K562 (cell line): ENCODE data around the gene ADRB2. TPM values are rescaled to one million over a fixed set of nuclear protein-coding genes. Genes with fewer than 3 reads are reported as not detected.

ENCODE experiments used
- ATF2 ChIP-seq: sonication (generic); formaldehyde crosslinking; IDR thresholded peaks from 2 replicates; pipeline ENCODE4 v1.8.1; 2022; ENCODE audit warnings: missing genetic modification reagents
- BHLHE40 ChIP-seq: IDR thresholded peaks from 2 replicates; pipeline ENCODE4 v1.6.1; 2011; ENCODE audit warnings: low read length, improper control_type of control experiment
- KAT8 ChIP-seq: fragments of 450-650 bp; IDR thresholded peaks from 2 replicates; pipeline ENCODE4 v1.6.1; 2016; ENCODE audit warnings: low read depth, mild to moderate bottlenecking
- KLF13 ChIP-seq: fragments of 450-650 bp; IDR thresholded peaks from 2 replicates; pipeline ENCODE4 v1.6.1; 2016; ENCODE audit warnings: missing genetic modification characterization, low read depth, mild to moderate bottlenecking, missing compliant biosample characterization, moderate library complexity, borderline replicate concordance
- RAD51 ChIP-seq: fragments of 450-650 bp; IDR thresholded peaks from 2 replicates; pipeline ENCODE4 v1.7.1; 2016; ENCODE audit warnings: low read depth, mild to moderate bottlenecking, borderline replicate concordance
- RBM15 ChIP-seq: fragments of 200-400 bp; formaldehyde crosslinking; IDR thresholded peaks from 2 replicates; pipeline ENCODE4 v1.6.1; 2018; ENCODE audit warnings: mild to moderate bottlenecking, low read length, moderate library complexity; ENCODE audit not compliant: insufficient read depth
- polyA plus RNA-seq, 8 experiments: library from polyadenylated mRNA; depleted of rRNA in 4 of 8; stranded (reverse) in 5 of 8; unstranded in 3 of 8; fragments of >200 nt; fragmentation: Nextera tagmentation in 2 of 8; fragmentation: Illumina TruSeq in 1 of 8; extraction: Ambion mirVana in 2 of 8; extraction: Trizol in 1 of 8; gene quantifications; 2 replicates each; pipeline versions ENCODE4 v1.2.1 to v1.2.3, GENCODE V29; 2011 to 2014; ENCODE audit warnings: inconsistent platforms in 1 of 8, missing spikeins in 1 of 8
- total RNA-seq, 7 experiments: library from RNA; depleted of rRNA in 6 of 7; stranded (reverse); fragments of >200 nt in 6 of 7; fragmentation: Illumina TruSeq in 2 of 7; extraction: Trizol in 2 of 7; gene quantifications; 2 replicates each; pipeline versions ENCODE4 v1.2.1 to v1.2.3, GENCODE V29; 2011 to 2021; ENCODE audit warnings: low replicate concordance in 1 of 7
- TF ChIP-seq, protein P1 (sequence below): fragments of 450-650 bp; IDR thresholded peaks from 2 replicates; pipeline ENCODE4 v1.7.0; 2016; ENCODE audit warnings: borderline replicate concordance
- TF ChIP-seq, protein P2 (sequence below): sonication (generic); IDR thresholded peaks from 2 replicates; pipeline ENCODE4 v1.6.1; 2016

ADRB2 gene
- total and polyA plus RNA-seq, 9 of the 15 experiments (the other 6 are each of a cell fraction or from before 2014, with no cell fraction given): 0.01 to 0.18 (median 0.04) TPM; not detected in 2

GRCh38 chr5:148858547-148858946, 32.1 kb downstream of the ADRB2 start (continued):
- TF ChIP-seq ATF2 (CRISPR knock-in tag) (no peak), RBM15 (no peak), KLF13 (tag) (no peak), BHLHE40 (no peak), KAT8 (no peak), RAD51 (no peak)
- TF ChIP-seq, protein P1, sequence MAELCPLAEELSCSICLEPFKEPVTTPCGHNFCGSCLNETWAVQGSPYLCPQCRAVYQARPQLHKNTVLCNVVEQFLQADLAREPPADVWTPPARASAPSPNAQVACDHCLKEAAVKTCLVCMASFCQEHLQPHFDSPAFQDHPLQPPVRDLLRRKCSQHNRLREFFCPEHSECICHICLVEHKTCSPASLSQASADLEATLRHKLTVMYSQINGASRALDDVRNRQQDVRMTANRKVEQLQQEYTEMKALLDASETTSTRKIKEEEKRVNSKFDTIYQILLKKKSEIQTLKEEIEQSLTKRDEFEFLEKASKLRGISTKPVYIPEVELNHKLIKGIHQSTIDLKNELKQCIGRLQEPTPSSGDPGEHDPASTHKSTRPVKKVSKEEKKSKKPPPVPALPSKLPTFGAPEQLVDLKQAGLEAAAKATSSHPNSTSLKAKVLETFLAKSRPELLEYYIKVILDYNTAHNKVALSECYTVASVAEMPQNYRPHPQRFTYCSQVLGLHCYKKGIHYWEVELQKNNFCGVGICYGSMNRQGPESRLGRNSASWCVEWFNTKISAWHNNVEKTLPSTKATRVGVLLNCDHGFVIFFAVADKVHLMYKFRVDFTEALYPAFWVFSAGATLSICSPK: no peak
- TF ChIP-seq, protein P2, sequence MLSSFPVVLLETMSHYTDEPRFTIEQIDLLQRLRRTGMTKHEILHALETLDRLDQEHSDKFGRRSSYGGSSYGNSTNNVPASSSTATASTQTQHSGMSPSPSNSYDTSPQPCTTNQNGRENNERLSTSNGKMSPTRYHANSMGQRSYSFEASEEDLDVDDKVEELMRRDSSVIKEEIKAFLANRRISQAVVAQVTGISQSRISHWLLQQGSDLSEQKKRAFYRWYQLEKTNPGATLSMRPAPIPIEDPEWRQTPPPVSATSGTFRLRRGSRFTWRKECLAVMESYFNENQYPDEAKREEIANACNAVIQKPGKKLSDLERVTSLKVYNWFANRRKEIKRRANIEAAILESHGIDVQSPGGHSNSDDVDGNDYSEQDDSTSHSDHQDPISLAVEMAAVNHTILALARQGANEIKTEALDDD: no peak
